IPS-NIHi7 (cell line): Measurements from ENCODE around the gene FGD2.
"Not testable (repeated sequence)": the region's sequence is repeated elsewhere in the genome, so short reads cannot be mapped to it uniquely, and the experiment has no call there.

Experiments used
- DNase-seq: peaks from one replicate; pipeline ENCODE4 v3.0.0; 2012; ENCODE audit warnings: mixed read lengths; ENCODE audit errors: extremely low spot score

FGD2 gene

GRCh38 chr6:36990401-36990800, 15.1 kb upstream of the FGD2 start:
- not testable (repeated sequence) for DNase-seq

DNA sequence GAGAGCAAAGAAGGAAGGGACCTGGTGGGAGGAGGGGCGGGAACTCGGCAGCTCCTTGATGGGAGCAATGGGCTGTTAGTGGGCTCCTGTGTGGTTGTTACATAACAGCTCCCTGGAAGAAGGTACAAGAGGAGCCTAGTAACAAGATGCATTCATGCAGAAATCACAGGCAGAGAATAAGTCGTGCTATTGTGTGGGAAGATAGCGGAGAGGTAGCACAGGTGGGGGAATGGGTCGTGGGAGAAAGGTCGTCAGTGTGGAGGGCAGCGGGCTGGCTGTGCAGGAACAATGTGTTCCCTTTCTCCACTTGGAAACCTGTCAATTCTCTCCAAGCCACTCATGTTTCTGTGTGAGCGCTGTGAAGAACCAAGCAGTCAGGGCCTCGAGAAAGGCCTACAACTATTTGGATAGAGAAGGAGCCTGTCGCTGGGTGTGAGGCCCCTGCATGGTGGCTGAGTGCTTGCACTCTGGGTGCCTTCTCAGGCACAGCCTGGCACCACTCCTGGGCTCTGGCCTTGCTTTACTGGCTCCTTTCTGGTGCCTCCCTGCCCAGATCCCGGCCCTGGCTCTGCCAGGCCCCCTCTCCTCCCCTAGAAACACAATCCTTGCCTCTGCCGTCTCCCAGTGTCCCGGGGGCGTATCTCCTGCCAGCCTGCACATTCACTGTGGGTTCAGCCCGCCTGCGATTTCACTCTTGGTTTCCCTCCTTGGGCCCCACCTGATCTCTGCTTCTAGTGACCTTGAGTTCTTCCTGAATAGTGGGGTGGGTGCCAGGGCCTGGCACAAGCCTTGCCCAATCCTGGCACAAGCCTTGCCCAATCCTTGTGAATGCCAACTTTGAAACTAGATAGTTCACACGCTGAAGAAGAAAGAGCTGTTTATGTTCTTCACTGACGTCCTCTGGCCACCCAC, 7.4 kb upstream of the FGD2 start:
- DNase-seq, result no peak

GRCh38 chr6:36998723-36999038, 6.8 kb upstream of the FGD2 start:
- no peak for DNase-seq

DNA sequence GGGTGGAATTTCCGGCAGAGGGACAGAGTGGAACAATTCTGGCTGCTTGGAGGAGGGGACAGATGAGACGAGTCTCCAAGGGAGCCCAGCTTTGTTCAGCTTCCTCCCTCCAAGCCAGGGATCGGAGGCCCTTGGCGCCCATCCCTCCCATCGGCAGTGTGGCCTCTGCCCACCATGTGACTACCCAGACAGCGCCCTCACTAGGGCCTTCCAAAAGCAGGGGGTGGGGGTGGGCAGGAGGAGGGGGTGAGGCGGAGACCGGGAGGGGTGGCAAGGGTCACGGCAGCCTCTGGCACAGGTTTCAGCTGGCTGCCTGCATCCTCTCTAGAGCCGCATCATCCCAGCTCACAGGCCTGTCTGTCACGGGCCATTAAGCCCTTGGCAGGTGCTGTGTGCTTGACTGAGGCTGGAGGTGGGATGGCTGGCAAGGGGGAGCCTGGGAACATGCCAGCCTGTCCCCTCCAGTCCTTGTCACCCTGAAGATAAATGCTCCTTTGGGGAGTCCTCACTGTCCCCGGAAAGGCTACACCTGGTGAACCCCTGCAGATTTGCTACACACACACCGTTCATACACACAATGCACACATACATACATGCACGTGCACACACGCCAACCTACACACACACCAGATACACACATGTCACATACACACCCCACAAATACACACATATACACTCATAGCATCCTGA, 6.2 kb upstream of the FGD2 start:
- no peak for DNase-seq

- no peak for DNase-seq
Measured at GRCh38 chr6:36999751-37000125, 5.7 kb upstream of the FGD2 start.

- DNase-seq, result no peak
Measured at GRCh38 chr6:37004044-37004980, 1.1 kb upstream of the FGD2 start.

- DNase-seq, result no peak
Measured at GRCh38 chr6:37005827-37006567, 542 bp downstream of the FGD2 start.

DNA sequence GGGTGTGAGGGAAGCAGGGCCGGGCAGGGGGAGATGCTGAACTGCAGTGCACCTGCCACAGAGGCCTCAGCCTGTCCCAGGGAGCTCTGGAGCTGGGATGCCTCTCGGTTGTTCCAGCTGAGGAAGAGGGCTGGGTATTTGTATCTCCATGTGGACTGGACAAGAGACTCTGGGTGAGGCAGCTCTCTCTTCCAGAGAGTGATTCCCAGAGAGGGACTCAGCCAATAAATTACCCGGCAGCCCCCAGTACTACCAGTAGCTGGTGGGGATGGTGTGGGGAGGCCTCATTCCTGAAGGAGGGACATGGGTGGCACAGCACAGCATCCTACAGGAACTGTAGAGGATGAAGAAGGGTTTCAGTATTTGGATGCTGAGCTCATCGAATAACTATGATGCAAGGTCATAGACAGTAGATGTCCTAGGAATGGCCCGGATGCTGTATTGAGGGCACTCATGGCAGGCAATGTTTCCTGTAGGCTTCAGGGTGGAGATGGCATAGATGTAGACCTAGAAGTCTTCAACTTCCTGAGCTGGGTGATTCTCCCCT, 1.4 kb downstream of the FGD2 start:
- no peak for DNase-seq

DNA sequence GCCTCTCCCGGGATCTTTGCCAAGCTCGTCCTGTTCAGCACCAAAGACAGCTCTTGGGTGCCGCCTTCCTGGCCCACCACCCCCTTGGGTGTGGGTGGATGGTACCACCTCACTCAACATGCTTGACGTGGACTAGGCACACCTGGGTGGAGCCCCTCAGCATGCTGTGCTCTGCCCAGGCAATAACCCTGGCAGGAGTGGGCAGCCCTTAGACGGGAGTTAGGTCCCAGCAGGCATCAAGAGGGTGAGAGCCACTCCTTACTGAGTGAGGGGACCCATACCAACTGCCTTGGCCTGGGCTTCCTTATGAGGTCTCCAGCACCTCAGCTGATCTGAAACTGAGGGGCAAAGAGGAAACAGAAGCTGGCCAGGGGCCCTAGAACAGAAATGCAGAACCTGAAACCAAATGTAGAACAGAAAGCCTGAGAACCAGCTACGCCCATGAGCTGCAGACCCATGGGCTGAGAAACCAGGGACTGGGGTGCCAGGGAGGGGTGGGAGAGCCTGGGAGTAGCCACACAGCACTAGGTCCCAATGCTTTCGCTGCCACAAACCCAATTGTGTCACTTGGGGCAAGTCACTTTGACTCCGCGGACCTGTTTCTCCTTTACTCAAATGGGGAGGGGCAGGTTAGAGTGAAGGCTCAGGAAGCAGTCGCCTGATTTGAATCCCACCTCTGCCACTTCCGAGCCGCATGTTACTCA, 2.0 kb downstream of the FGD2 start:
- no peak for DNase-seq

- DNase-seq, result no peak
Measured at GRCh38 chr6:37008484-37009465, 3.3 kb downstream of the FGD2 start.

GRCh38 chr6:37010402-37010892, 5.0 kb downstream of the FGD2 start:
- no peak for DNase-seq

DNA sequence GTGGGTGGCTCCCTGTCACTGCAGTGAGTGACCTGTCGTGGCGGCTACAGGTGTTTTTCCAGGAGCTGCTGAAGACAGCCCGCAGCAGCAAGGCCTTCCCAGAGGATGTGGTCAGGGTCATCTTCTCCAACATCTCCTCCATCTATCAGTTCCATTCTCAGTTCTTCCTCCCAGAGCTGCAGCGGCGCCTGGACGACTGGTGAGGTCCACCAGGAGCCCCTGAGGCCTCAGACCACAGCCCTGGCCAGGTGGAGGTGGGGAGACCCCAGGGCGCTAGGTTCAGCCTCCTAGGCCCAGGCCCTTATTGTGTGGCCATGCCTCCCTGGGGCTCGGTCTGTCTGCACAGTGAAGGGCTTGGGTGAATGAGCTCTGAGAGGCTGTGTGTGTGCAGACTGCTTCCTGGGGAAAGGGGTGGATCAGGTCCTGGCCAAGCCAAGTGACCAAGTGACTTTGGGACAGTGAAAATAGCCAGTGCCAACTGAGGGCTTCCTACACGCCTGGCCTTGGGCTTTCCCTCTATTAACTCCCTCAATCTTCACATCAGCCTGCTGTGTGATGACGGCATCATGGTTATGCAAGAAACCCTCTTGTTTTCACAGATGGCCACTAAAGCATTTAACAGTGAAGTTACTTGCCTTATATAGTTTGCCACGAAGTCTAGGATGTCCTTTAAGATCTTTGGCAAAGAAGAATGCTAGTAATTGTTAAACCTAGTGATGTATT, 6.4 kb downstream of the FGD2 start:
- DNase-seq, result no peak

DNA sequence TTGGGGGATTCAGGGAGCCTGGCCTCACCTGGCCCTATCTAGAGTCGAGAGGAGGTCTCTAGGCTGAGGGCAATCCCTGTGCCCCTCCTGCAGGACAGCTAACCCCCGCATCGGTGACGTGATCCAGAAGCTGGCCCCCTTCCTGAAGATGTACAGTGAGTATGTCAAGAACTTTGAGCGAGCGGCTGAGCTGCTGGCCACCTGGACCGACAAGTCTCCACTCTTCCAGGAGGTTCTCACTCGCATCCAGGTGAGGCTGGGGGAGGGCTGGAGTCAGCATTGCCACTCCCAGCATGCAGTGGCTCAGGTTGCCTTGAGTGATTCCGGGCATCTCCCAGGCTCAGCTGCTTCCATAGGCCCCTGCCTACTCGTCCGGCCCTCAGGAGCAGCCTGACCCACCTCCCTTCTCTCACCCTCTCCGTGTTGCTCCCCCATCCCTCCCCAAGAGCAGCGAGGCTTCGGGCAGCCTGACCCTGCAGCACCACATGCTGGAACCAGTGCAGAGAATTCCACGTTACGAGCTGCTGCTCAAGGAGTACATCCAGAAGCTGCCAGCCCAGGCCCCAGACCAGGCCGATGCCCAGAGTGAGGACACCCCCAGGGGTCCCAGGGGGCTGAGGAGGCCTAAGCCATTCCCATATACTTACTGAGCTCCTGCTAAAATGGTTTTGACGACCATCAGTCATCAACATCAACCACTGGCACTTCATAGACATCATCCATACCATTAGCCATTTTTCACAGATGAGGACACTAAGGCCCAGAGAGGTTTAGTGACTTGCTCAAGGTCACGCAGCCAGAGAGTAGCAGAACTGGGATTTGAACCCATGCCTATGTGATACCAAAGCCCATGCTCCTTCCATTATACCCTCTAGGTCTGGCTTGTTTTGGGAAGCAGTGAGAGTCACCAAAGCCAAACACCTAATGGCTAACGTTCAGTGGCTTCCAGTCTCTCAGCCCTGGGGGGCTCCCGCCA, 8.3 kb downstream of the FGD2 start:
- DNase-seq, result peak; percentile 41

GRCh38 chr6:37014667-37015066, 9.2 kb downstream of the FGD2 start:
- no peak for DNase-seq

DNA sequence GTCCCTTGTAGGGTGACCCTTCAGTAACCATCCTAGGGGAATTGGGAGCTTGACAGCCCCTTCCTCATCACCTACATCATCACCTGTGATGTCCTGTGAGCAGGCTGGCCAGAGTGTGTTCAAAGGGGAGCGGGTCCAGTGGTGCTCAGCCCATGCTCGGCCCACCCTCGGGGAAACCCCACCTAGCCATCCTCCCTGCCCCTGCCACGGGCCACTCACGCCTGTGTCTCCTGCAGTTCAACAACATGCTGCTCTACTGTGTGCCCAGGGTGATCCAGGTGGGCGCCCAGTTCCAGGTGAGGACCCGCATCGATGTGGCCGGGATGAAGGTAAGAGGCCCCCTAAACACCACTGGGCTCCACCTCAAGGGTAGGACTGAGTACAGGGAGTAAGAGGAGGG, 10.1 kb downstream of the FGD2 start:
- DNase-seq, result no peak

DNA sequence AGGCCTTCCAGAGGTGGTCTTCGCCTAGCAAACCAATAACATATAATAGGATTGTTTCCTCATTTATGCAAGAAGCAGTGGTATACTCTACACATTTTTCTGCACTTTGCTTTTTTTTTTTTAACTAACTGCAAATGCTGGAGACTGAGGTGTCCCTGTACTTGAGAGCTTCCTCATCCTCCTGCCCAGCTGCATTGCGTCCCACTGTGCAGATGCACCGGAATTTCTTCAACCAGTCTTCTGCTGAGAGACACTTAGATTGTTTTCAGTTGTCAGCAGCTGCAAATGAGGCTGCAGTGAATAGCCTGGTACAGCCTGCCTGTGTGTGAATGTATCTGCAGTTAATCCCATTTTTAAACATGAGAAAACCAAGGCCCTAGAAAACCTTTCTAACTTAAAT, 11.5 kb downstream of the FGD2 start:
- DNase-seq, result no peak

DNA sequence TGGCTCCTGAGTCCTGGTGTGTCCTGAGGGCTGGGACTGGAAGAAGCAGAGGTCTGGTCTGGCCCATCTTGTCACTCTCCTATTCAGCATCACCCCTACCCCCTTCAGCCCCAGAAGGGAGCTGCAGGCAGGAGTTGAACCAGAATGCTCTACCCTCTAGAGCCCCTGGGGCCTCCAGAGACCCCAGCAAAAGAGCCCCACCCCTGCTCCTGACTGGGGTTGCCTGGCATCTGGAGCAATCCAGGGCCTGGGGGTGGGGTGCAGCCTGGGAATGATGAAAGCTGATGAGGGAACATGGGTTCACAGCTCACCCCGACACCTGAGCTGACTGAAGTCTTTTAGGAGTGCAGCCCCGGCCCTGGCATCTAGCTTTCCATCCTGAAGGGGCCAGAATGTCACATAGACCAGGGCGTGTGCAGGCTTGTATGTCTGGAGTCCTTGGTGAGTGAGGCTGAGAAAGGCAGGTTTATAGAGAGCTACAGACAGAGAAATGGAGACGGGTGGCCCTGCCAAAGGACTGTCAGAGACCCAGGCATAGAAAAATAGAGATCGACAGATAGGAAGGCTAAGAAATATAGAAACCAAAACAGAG, 12.2 kb downstream of the FGD2 start:
- DNase-seq, result no peak
